GM12801 (cell line): ENCODE data around the gene ARMC9.

Experiments used
- TF ChIP-seq, protein P1 (sequence below): IDR thresholded peaks from one replicate; pipeline ENCODE4 v1.5.1; 2011; ENCODE audit warnings: control low read depth; ENCODE audit not compliant: insufficient read length; ENCODE audit errors: extremely low read depth

Gene ARMC9

DNA sequence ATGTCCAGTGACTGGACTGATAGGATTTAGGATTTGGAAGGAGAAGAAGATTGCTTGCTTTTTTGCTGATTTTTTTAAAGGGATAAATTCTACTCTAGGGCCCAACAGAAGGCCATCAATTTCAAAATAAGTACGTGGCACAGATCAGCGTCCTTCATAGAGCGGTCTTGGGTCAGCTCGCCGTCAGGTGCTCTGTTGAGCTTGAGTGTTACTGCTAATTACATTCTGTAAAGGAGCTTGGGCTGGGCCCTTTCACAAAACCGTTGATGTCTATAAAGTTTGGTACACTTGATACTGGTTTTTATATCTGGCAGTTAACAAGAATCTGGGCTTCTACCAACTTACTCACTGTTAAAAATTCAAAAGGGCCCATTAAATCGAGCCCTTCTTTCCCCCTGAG is 45.4 kb downstream of the ARMC9 start:
- TF ChIP-seq, protein P1, sequence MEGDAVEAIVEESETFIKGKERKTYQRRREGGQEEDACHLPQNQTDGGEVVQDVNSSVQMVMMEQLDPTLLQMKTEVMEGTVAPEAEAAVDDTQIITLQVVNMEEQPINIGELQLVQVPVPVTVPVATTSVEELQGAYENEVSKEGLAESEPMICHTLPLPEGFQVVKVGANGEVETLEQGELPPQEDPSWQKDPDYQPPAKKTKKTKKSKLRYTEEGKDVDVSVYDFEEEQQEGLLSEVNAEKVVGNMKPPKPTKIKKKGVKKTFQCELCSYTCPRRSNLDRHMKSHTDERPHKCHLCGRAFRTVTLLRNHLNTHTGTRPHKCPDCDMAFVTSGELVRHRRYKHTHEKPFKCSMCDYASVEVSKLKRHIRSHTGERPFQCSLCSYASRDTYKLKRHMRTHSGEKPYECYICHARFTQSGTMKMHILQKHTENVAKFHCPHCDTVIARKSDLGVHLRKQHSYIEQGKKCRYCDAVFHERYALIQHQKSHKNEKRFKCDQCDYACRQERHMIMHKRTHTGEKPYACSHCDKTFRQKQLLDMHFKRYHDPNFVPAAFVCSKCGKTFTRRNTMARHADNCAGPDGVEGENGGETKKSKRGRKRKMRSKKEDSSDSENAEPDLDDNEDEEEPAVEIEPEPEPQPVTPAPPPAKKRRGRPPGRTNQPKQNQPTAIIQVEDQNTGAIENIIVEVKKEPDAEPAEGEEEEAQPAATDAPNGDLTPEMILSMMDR = no peak

DNA sequence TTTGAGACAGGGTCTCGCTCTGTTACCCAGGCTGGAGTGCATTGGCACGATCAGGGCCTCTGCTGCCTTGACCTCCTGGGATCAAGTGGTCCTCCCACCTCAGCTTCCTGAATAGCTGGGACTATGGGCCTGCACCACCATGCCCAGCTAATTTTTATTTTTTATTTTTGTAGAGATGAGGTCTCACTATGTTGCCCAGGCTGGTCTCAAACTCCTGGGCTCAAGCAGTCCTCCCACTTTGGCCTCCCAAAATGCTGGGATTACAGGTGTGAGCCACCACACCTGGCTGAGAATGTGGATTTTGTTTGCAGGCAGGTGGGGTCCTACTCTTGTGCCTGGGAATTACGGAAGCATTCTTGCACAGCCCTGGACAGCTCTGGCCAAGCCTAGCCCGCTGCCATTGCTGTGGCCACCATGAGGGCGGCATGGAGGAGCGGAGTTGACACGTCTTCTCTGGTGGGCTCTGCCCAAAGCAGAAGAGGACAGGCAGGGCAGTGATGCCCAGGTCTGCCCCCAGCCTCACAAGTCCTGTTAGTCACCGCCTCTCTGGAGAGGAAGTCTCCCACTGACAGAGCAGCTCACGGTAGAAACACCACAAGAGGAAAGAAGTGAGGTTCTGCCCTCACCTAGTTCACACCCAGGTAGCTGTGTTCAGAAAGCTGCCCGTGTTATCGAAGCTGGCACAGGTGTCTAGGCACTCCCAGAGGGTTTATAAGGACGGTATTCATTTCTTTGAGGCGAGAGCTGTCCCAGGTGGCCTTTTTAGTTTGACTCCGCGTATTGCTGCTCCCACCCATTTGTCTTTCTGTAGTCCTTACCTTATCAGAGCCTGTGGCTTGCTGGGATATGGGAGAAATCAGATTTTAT is 46.2 kb downstream of the ARMC9 start:
- TF ChIP-seq, protein P1 = no peak

DNA sequence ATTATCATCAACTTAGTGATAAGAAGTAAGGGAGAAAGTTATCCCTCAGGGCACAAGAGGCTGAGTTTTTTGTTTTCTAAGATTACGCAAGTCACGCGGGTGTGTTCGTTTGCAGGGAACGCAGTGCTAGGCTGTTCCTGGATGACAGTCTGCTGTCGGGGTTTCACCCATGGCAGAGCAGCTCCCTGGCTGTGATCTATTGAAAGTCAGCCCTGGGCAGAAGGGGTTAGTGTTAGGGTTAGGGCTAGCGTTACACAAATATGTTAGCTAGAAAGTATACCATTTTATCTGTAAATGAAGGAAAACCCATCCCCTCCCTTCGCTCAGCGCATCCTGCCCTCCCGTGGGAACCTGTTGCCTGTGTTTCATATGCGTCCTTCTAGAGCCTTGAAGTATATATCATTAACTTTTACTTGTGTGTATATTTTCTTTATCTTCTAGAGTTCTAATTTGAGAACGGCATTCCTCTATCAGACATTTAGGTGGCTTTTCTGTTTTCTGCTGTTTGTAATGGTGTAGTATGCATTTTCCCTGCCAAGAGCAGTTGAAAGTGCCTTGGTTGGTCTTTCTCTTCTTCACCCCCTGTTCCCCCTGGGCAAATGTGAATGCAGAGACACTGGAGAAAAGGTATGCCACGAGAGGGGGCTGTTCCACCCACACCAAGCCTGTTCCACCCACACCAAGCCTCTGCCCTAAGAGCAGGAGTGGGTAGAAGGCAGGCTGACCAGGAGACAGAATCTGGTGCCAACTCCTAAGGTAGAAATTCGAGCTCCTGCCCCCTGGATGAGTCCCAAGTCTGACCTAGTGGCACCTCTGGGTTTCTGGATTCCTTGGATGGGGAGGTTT is 47.0 kb downstream of the ARMC9 start:
- TF ChIP-seq, protein P1 = no peak

DNA sequence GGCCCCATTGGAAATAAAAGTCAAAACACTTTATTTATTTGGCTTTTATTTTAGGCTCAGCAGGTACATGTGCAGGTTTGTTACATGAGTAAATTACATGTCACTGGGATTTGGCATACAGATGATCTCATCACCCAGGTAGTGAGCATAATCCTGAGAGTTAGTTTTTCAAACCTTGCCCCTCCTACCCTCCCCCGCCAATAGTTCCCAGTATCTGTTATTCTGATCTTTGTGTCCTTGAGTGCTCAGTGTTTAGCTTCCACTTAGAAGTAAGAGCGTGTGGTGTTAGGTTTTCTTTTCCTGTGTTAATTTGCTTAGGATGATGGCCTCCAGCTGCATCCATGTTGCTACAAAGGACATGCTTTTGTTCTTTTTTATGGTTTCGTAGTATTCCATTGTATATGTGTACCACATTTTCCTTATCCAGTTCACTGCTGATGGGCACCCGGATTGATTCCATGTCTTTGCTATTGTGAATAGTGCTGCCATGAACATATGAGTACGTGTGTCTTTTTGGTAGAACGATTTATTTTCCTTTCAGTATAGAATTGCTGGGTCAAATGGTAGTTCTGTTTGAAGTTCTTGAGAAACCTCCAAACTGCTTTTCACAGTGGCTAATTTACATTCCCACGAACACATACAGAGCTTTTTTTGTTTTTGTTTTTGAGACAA is 47.9 kb downstream of the ARMC9 start:
- TF ChIP-seq, protein P1 = no peak

DNA sequence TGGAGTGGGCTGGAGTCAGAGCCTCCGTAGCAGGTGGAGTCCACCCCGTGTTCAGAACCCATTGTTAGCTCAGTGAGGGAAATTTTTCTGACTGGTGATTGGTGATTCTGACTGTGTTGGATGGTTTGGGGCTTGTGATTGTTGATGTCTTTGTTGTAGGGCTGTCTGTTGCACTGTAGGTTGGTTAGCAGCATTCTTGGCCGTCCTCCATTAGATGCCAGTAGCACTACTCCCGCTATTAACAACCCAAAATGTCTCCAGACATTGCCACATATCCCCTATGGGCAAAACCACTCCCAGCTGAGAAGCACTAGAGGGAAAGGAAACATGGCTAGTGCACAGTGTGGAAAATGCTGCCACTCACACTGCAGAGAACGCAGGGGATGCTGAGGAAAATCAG is 51.7 kb downstream of the ARMC9 start:
- TF ChIP-seq, protein P1 = no peak

DNA sequence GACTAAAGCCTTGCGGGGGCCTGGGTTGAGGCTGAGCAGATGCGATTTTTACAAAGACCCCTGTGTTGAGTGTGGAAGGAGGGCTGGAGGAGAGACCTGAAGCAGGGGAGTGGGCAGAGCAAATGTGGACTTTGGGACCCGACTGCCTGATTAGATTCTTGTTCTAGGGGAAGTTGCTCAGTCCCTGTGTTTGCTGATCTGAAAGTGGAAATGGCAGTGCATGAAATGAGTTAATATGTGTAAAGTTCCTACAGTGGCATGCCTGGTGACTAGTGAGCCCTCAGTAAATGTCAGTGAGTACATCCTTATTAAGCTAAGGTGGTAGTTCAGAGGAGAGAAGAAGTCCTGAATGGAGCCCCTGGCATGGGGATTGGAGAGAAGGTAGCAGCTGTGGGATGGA is 52.3 kb downstream of the ARMC9 start:
- TF ChIP-seq, protein P1 = no peak

- TF ChIP-seq, protein P1 = no peak
These were observed 58.1 kb downstream of the ARMC9 start for GRCh38 chr2:231256494-231256893.
